ENCODE measurements around the gene AGRN.

AGRN gene

DNA sequence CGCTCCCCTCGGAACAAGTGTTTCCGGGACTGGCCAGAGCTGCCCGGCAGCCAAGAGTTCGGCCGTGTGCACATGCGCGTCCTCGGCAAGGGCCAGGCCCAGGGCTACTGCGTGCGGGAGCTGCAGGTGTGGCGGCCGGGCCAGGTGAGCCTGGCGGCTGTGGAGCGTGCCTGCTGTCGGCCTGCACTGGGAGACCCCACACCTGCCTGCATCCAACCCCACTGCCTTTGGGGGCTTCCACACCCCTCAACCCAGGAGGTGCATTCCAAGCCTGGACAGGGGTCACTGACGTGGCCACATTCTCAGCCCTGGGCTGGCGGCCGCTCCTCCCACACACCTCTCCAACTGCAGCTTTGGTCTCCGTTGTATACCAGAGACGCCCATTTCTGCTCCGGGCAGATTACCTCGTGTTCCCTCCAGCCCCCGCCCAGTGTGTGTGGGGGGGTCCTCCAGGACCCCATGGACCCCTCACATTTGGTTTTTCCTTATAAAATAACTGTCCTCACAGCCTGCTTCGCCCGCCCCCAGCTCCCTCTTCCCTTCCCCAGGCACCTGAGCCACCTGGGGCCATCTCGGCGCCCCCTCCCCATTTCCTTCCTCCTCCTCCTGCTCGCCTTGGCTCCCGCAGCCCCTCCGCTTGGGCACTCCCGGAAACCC is 48.1 kb downstream of the AGRN start:
- Histone ChIP-seq H3K9me3 (ENCODE audit: control insufficient read depth in 1 of 2, low read length in 2 of 2) (no peaks in the 10 kb centered on the region), H3K27me3 (ENCODE audit: control insufficient read depth in 1 of 2, insufficient read depth in 2 of 2, low read length in 2 of 2) (peaks cover 19 to 35% of the 10 kb centered on the region in 2 donors), H3K4me1 (ENCODE audit: control insufficient read depth in 1 of 2, insufficient read depth in 2 of 2, low read length in 2 of 2) (peaks cover 10 to 15% of the 10 kb centered on the region in 2 donors), H3K36me3 (ENCODE audit: control insufficient read depth in 1 of 2, insufficient read depth in 2 of 2, low read length in 2 of 2) (no peaks in the 10 kb centered on the region), H3K4me3 (ENCODE audit: low read depth in 1 of 2, low read length in 2 of 2) (peak overlapping the region; percentile 15 to 16), H3K9ac (ENCODE audit: low read depth in 1 of 2, low read length in 2 of 2) (peak overlapping the region in 1 of 2 donors; percentile 18), H3K27ac (ENCODE audit: low read depth, low read length) (no peak overlapping the region)

DNA sequence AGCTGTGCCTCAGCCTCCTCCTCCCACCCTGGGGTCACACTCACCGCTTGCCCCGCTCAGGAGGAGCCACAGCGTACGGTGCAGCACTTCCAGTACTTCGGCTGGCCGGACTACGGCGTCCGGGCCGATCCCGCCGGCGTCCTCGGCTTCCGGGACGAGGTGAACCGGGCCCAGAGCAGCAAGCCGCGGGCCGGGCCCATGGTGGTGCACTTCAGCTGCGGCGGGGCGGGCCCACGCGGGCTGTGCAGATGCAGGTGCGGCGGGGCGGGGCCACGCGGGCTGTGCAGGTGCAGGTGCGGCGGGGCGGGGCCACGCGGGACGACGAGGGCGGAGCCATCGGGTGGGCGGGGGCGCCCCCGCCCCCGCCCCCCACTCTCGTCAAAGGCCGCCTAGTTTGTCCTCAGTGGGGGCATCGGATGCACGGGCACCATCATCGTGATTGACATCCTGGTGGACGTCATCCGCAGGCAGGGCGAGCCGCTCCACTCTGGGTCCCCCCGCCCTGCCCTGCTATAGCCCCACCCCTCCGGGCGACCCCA is 48.7 kb downstream of the AGRN start:
- H3K27ac ChIP-seq (ENCODE audit: low read depth, low read length), result no peak overlapping the region
- no peaks in the 10 kb centered on the region for H3K36me3 ChIP-seq (ENCODE audit: control insufficient read depth in 1 of 2, insufficient read depth in 2 of 2, low read length in 2 of 2)
- H3K27me3 ChIP-seq (ENCODE audit: control insufficient read depth in 1 of 2, insufficient read depth in 2 of 2, low read length in 2 of 2), result peaks cover 13 to 32% of the 10 kb centered on the region in 2 donors
- peaks cover 10 to 20% of the 10 kb centered on the region in 2 donors for H3K4me1 ChIP-seq (ENCODE audit: control insufficient read depth in 1 of 2, insufficient read depth in 2 of 2, low read length in 2 of 2)
- peak overlapping the region in 1 of 2 donors; percentile 18 for H3K9ac ChIP-seq (ENCODE audit: low read depth in 1 of 2, low read length in 2 of 2)
- no peaks in the 10 kb centered on the region for H3K9me3 ChIP-seq (ENCODE audit: control insufficient read depth in 1 of 2, low read length in 2 of 2)
- H3K4me3 ChIP-seq (ENCODE audit: low read depth in 1 of 2, low read length in 2 of 2), result peak overlapping the region; percentile 15 to 16

DNA sequence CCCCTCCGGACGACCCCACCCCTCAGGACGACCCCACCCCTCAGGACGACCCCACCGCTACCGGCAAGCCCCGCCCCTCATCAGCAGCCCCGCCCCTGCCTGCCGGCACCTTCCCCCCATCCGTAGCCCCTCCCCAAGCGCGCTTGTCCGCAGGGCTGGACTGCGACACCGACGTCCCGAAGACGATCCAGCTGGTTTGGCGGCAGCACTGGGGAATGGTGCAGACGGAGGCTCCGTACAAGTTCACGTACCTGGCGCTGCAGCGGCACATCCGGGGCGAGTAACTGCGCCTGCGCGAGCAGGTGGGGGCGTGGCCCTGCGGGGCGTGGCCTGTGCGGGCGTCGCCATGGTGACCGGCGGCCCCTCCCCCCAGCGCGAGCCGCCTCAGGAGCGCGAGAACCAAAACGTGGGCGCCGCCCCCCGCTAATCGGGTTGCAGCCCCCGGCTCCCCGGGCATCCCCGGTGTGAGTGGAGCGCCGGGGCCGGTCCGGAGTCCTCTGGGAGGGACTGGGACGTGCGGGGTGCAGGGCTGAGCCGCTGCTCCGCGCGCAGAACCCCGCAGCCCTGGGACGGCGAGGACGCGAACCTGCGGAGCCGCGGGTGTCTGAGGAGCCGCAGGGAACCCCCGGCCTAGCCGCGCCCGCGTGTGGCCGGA is 49.3 kb downstream of the AGRN start:
- no peaks in the 10 kb centered on the region for H3K9me3 ChIP-seq (ENCODE audit: control insufficient read depth in 1 of 2, low read length in 2 of 2)
- H3K36me3 ChIP-seq (ENCODE audit: control insufficient read depth in 1 of 2, insufficient read depth in 2 of 2, low read length in 2 of 2), result no peaks in the 10 kb centered on the region
- peak overlapping the region in 1 of 2 donors; percentile 10 for H3K9ac ChIP-seq (ENCODE audit: low read depth in 1 of 2, low read length in 2 of 2)
- peak overlapping the region; percentile 84 for H3K27ac ChIP-seq (ENCODE audit: low read depth, low read length)
- H3K27me3 ChIP-seq (ENCODE audit: control insufficient read depth in 1 of 2, insufficient read depth in 2 of 2, low read length in 2 of 2), result peaks cover 7 to 27% of the 10 kb centered on the region in 2 donors
- H3K4me3 ChIP-seq (ENCODE audit: low read depth in 1 of 2, low read length in 2 of 2), result peak overlapping the region; percentile 67 to 69
- peaks cover 6 to 17% of the 10 kb centered on the region in 2 donors for H3K4me1 ChIP-seq (ENCODE audit: control insufficient read depth in 1 of 2, insufficient read depth in 2 of 2, low read length in 2 of 2)

DNA sequence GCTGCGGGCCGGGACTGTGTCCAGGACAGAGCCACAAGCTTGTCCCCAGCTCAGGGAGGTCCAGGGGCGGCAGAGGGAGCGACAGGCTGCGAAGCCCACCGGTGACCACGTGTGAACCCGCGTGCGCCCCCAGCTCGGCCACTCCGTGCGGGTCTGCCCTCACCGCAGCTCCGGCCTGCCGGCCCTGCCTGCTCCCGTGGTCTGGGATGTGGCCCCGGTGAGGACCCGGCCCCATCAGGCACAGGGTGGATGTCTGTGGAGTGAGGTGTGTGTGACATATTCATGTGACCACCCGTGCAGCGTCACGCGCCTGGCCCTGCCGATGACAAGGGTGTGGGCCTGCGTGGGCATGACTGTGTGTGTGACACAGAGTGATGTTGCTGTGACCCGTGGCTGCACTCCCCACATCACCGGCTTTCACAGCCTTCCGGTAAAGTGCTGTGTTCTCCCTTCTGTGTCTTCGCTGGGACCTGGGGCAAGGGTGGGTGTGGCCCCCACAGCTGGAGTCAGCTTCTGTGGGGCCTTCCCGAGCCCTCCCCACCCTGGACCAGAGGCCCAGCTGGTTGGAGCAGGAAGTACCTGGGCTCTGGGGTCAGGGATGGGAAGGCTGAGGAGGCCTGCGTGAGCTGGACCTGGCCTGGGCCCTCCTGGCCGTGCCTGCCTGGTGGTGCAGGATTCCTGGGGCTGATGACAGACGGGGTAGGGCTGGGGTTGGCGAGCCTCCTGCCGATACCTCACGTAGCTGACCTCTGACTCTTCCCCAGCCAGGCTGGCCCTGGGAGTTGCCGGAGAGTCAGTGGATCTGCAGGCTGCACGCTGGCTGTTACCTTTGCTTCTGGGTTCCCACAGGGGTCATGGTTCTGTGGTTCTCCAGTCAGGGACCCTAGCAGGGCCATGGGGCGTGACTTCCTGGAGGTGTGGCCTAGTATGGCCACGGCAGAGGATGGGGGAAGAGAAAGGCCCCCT is 50.1 kb downstream of the AGRN start:
- Histone ChIP-seq H3K9ac (ENCODE audit: low read depth in 1 of 2, low read length in 2 of 2) (no peak overlapping the region), H3K36me3 (ENCODE audit: control insufficient read depth in 1 of 2, insufficient read depth in 2 of 2, low read length in 2 of 2) (no peaks in the 10 kb centered on the region), H3K27ac (ENCODE audit: low read depth, low read length) (no peak overlapping the region), H3K4me1 (ENCODE audit: control insufficient read depth in 1 of 2, insufficient read depth in 2 of 2, low read length in 2 of 2) (peaks cover 4 to 21% of the 10 kb centered on the region in 2 donors), H3K27me3 (ENCODE audit: control insufficient read depth in 1 of 2, insufficient read depth in 2 of 2, low read length in 2 of 2) (peaks cover 4 to 30% of the 10 kb centered on the region in 2 donors), H3K9me3 (ENCODE audit: control insufficient read depth in 1 of 2, low read length in 2 of 2) (no peaks in the 10 kb centered on the region), H3K4me3 (ENCODE audit: low read depth in 1 of 2, low read length in 2 of 2) (no peak overlapping the region)

DNA sequence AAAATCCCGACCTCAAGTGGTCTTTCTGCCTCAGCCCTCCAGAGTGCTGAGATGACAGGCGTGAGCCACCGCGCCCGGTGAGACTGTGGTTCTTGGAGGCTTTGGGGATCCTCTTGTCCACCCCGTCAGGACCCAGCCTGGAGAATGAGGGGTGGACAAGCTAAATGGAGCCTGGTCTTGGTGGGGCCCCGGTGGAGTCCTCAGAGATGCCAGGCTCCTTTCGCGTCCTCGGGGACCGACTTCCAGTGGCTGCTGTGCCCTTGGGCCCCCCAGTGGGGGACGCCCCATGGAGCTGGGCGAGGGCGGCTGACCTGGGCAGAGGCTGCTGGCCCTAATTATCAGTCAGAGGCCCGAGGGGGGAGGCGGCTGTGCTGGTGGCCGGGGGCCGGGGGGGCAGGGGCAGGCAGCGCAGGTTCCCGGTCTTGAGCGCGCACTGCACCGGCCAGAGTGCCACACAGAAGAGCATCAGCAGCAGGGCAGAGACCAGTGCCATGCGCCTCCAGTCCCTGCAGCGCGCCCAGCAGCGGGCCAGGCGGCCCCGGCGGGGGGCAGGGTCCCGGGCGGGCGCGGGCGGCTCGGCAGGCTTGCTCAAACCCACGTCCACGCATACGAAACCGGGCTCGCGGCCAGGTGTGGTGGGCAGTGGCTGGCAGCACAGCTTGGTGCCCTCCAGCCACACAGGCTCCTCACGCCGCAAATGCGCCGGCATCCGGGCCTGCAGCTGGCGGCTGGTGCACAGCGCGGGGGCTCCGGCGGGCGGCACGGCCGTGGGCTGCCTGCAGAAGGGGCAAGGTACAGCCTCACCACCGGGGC is 51.8 kb downstream of the AGRN start:
- H3K27ac ChIP-seq (ENCODE audit: low read depth, low read length), result no peak overlapping the region
- peaks cover under 1 to 27% of the 10 kb centered on the region in 2 donors for H3K27me3 ChIP-seq (ENCODE audit: control insufficient read depth in 1 of 2, insufficient read depth in 2 of 2, low read length in 2 of 2)
- H3K9ac ChIP-seq (ENCODE audit: low read depth in 1 of 2, low read length in 2 of 2), result no peak overlapping the region

DNA sequence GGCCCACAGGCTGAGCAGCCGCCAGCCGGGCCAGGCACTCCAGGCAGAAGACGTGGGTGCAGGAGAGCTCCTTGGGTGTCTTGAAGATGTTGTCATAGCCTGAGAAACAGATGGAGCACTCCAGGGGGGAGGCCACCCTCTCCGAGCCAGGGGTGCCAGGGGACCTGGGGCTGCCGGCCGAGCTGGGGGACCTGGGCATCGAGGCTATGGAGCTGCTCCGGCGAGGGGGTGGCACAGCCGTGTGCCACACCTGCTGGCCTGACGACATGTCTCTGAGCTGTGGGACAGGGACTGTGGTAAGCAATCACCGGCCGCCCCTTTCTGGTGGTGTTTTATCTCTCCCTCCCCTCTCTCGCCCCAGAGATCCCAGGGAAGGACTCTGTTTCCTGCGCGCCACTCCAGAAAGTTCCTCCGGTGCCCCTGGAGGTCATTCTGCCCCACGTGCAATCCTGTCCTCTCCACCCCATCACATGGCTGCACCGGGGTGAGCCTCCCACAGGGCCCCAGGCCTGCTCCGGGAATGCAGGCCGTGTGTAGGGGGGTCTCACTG is 52.5 kb downstream of the AGRN start:
- Histone ChIP-seq H3K36me3 (ENCODE audit: control insufficient read depth in 1 of 2, insufficient read depth in 2 of 2, low read length in 2 of 2) (no peaks in the 10 kb centered on the region), H3K9ac (ENCODE audit: low read depth in 1 of 2, low read length in 2 of 2) (no peak overlapping the region), H3K27ac (ENCODE audit: low read depth, low read length) (no peak overlapping the region), H3K9me3 (ENCODE audit: control insufficient read depth in 1 of 2, low read length in 2 of 2) (no peaks in the 10 kb centered on the region), H3K27me3 (ENCODE audit: control insufficient read depth in 1 of 2, insufficient read depth in 2 of 2, low read length in 2 of 2) (peaks cover 0 to 27% of the 10 kb centered on the region in 2 donors), H3K4me1 (ENCODE audit: control insufficient read depth in 1 of 2, insufficient read depth in 2 of 2, low read length in 2 of 2) (peaks cover 4 to 21% of the 10 kb centered on the region in 2 donors), H3K4me3 (ENCODE audit: low read depth in 1 of 2, low read length in 2 of 2) (no peak overlapping the region)

More for the DNA sequence above, 51.8 kb downstream of the AGRN start:
- no peaks in the 10 kb centered on the region for H3K9me3 ChIP-seq (ENCODE audit: control insufficient read depth in 1 of 2, low read length in 2 of 2)
- H3K36me3 ChIP-seq (ENCODE audit: control insufficient read depth in 1 of 2, insufficient read depth in 2 of 2, low read length in 2 of 2), result no peaks in the 10 kb centered on the region
- peaks cover 4 to 21% of the 10 kb centered on the region in 2 donors for H3K4me1 ChIP-seq (ENCODE audit: control insufficient read depth in 1 of 2, insufficient read depth in 2 of 2, low read length in 2 of 2)
- H3K4me3 ChIP-seq (ENCODE audit: low read depth in 1 of 2, low read length in 2 of 2), result no peak overlapping the region

DNA sequence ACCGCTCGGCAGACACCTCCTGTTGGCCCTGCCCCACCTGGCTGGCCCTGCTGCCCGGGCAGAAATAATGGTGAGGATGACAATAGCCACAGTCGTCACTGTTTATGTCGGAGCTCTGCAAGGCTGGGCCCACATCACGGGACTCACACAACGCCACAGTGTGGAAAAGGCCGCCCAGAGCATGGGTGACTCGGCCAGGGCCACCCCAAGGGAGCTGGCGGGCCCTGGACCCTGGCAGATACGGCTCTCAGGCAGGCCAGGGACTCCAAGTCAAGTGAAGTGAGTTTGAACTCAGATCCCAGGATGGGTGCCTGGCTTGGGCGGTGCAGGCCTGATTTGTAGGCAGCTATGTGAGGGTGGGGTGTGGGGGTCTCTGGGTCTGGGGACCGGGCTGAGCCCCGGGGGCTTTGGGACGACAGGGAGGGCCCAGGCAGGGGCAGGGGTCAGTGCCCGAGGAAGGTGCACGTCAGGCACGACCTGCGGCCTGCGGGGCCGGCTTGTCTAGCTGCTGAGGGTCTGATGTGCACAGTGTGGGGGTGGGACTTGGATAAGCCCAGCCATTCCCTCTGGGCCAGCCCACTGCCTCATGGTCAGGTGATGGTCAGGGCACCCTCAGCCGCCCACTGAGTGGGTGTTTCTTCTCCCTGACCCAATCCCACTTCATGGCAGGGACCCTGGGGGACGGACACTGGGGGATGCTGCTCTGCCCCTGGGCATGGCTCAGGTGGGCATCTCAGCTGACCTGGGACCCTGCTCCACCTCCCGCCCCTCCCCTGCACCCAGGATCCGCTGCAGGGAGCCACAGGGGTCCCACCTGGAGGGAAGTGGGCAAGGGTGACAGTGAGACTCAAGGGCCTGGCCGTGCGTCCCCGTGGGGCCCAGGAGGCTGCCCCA is 53.2 kb downstream of the AGRN start:
- Histone ChIP-seq H3K9ac (ENCODE audit: low read depth in 1 of 2, low read length in 2 of 2) (no peak overlapping the region), H3K27me3 (ENCODE audit: control insufficient read depth in 1 of 2, insufficient read depth in 2 of 2, low read length in 2 of 2) (peaks cover 0 to 20% of the 10 kb centered on the region in 2 donors), H3K36me3 (ENCODE audit: control insufficient read depth in 1 of 2, insufficient read depth in 2 of 2, low read length in 2 of 2) (no peaks in the 10 kb centered on the region), H3K27ac (ENCODE audit: low read depth, low read length) (no peak overlapping the region), H3K9me3 (ENCODE audit: control insufficient read depth in 1 of 2, low read length in 2 of 2) (no peaks in the 10 kb centered on the region), H3K4me1 (ENCODE audit: control insufficient read depth in 1 of 2, insufficient read depth in 2 of 2, low read length in 2 of 2) (peaks cover 2 to 18% of the 10 kb centered on the region in 2 donors), H3K4me3 (ENCODE audit: low read depth in 1 of 2, low read length in 2 of 2) (no peak overlapping the region)

DNA sequence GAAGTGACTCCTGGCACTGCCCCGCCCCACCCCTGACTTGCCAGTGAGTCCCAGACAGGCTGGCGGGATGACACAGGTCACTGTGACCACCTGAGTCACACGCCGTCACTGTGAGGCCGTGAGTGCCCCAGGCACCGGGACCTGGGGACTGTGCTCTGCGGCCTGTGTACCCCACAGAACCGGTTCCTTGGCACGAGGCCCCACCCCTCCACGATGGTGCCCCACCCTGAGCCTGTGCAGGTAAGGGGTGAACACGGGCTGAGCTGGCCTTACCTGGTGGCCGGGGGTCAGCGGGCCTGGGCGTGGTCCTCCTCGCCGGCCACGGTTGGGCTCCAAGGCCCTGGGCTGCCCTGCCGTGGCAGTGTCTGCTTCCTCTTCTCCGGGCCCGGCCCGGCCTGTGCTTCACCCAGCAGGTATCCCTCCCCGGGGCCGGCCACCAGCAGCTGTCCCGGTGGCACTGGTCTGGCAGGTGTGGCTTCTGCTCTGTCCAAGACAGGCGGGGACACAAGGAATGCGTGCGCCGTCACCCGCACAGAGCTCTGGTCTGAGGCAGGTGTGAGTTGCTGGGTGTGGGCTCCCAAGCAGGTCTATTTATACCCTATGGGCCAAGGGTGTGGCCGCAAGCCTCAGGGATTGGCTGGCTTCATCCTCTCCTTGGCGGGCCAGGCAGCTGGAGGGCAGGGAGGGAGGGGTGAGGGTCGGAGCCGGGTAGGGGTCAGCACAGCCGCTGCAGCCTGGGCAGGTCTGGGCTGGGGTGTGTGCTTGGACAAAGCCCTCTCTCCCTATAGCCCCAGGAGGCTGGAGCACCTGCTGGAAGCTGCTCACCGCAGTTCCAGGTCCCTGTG is 54.0 kb downstream of the AGRN start, which contains the start of gene RNF223:
Gene RNF223, minus strand, starts transcription at position 564 of the 845 bp plus-strand sequence. CDS start 1,740 bp downstream, outside the sequence.
- H3K4me3 ChIP-seq (ENCODE audit: low read depth in 1 of 2, low read length in 2 of 2), result no peak within 1 kb of the TSS
- no peaks in the 10 kb centered on the region for H3K36me3 ChIP-seq (ENCODE audit: control insufficient read depth in 1 of 2, insufficient read depth in 2 of 2, low read length in 2 of 2)
- no peak within 1 kb of the TSS for H3K27ac ChIP-seq (ENCODE audit: low read depth, low read length)
- H3K9me3 ChIP-seq (ENCODE audit: control insufficient read depth in 1 of 2, low read length in 2 of 2), result no peaks in the 10 kb centered on the region
- H3K27me3 ChIP-seq (ENCODE audit: control insufficient read depth in 1 of 2, insufficient read depth in 2 of 2, low read length in 2 of 2), result peaks cover 0 to 17% of the 10 kb centered on the region in 2 donors
- no peak within 1 kb of the TSS for H3K9ac ChIP-seq (ENCODE audit: low read depth in 1 of 2, low read length in 2 of 2)
- H3K4me1 ChIP-seq (ENCODE audit: control insufficient read depth in 1 of 2, insufficient read depth in 2 of 2, low read length in 2 of 2), result peaks cover 0 to 14% of the 10 kb centered on the region in 2 donors

All from duodenal mucosa (tissue), 2 donors.